ENCODE measurements around the gene TYW1.

DNA sequence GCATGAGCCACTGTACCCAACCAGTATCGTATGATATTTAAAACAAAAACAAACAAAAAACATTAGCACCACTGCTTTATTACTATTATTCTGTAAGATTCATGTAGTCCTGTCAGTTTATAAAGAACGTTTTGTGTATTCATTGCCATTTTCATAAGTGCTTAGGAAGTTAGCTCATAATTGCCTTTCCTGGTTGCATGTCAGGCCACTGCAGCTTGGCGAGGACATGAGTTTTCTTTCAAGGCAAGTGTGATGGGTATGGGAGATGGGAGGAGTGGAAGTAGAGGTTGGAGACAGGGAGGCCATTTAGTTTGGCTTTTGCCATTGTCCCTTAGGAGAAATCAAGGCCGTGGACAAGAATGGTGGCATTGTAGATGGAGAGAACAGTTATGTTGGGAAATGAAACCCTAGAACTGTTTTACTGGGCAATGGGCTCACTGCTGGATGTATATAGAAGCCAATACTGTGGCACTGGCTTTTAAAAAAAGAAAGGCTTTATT, 48.9 kb downstream of the TYW1 start:
- TF ChIP-seq, protein P1, sequence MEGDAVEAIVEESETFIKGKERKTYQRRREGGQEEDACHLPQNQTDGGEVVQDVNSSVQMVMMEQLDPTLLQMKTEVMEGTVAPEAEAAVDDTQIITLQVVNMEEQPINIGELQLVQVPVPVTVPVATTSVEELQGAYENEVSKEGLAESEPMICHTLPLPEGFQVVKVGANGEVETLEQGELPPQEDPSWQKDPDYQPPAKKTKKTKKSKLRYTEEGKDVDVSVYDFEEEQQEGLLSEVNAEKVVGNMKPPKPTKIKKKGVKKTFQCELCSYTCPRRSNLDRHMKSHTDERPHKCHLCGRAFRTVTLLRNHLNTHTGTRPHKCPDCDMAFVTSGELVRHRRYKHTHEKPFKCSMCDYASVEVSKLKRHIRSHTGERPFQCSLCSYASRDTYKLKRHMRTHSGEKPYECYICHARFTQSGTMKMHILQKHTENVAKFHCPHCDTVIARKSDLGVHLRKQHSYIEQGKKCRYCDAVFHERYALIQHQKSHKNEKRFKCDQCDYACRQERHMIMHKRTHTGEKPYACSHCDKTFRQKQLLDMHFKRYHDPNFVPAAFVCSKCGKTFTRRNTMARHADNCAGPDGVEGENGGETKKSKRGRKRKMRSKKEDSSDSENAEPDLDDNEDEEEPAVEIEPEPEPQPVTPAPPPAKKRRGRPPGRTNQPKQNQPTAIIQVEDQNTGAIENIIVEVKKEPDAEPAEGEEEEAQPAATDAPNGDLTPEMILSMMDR (IDR thresholded peaks at IDR 0.05): no peak
- TF ChIP-seq POLR2A (IDR thresholded peaks at IDR 0.05): no peak
